ENCODE results near the gene SMAP1. TPM values are rescaled to one million over a fixed set of nuclear protein-coding genes. Genes with fewer than 3 reads are reported as not detected.

The SMAP1 gene
- total RNA-seq, 1 experiment from 2014 or later, result 23.7 TPM

DNA sequence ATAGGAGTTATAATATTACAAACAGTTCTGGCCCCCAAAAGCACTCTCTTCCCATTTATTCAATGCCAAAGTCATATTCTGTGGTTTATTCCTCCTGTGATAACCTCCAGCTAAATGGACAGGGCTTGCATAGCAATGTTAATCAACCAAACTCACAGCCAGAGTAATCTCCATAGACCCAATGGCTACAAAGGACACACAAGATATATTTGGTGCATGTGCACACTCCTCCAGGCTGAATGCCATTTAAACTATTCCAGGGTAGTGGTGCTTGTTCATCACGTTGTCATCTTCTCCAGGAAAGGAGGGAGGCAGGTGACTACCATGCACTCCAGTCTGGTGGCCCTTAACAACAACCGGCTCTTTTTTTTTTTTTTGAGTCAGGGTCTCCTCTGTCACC lies 232.4 kb downstream of the SMAP1 start:
- no peaks in the 10 kb centered on the region for H3K27me3 ChIP-seq (replicated peaks; ENCODE audit: insufficient read depth, low read depth, low read length, poor library complexity)
- no TSS peak for BruUV-seq (replicated peaks)
- no peaks in the 10 kb centered on the region for H3K9me3 ChIP-seq (ENCODE audit: low read depth, low read length, poor library complexity, severe bottlenecking)
- CTCF ChIA-PET, result no interaction called here
- DNase-seq (ENCODE audit: low spot score), result no peak
- no peaks in the 10 kb centered on the region for H3K4me1 ChIP-seq (ENCODE audit: insufficient read depth, low read length, poor library complexity, severe bottlenecking)
- H3K36me3 ChIP-seq (ENCODE audit: insufficient read depth, low read length, poor library complexity, severe bottlenecking), result no peaks in the 10 kb centered on the region
- H3K27ac ChIP-seq (ENCODE audit: low read depth, low read length, poor library complexity, severe bottlenecking), result no peak overlapping the region
- H3K4me3 ChIP-seq (ENCODE audit: low read depth, low read length, poor library complexity, severe bottlenecking), result no peak overlapping the region
- intact Hi-C loops (cut with micrococcal nuclease; ENCODE audit: unreplicated experiment), result no loop called here
- POLR2A ChIA-PET (ENCODE audit: low non-redundant PET), result no interaction called here
- no peak for TF ChIP-seq CTCF (conservative IDR thresholded peaks at IDR 0.05; ENCODE audit: low read depth, low read length)
- no peak for TF ChIP-seq EZH2 (IDR thresholded peaks at IDR 0.05; ENCODE audit: borderline replicate concordance, low read depth, low read length, poor library complexity, severe bottlenecking)

DNA sequence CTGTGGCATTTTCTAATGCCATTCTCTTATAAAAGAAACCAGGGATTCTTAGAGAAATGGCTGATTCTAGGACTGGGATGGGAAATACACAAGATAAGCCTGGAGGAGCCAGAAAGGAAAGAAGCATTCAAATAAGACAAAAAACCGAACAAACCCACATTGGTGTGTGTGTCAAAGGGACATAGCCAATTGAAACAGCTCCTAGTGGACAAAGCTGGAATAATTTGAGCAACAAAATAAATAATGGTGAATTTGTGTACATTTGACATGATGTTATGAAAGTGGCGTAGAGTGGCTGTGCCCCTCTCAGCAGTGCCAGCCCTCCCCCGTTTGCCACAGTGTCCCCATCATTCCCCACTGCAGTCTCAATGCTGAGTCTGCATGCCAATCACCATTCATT lies 233.6 kb downstream of the SMAP1 start:
- TF ChIP-seq CTCF (conservative IDR thresholded peaks at IDR 0.05; ENCODE audit: low read depth, low read length), result peak; percentile 40; the same call in 1 of the 2 replicates
- no peak for TF ChIP-seq EZH2 (IDR thresholded peaks at IDR 0.05; ENCODE audit: borderline replicate concordance, low read depth, low read length, poor library complexity, severe bottlenecking)
- Histone ChIP-seq H3K27me3 (replicated peaks; ENCODE audit: insufficient read depth, low read depth, low read length, poor library complexity) (no peaks in the 10 kb centered on the region), H3K27ac (ENCODE audit: low read depth, low read length, poor library complexity, severe bottlenecking) (no peak overlapping the region), H3K4me1 (ENCODE audit: insufficient read depth, low read length, poor library complexity, severe bottlenecking) (no peaks in the 10 kb centered on the region), H3K9me3 (ENCODE audit: low read depth, low read length, poor library complexity, severe bottlenecking) (no peaks in the 10 kb centered on the region), H3K4me3 (ENCODE audit: low read depth, low read length, poor library complexity, severe bottlenecking) (no peak overlapping the region), H3K36me3 (ENCODE audit: insufficient read depth, low read length, poor library complexity, severe bottlenecking) (no peaks in the 10 kb centered on the region)
- ChIA-PET POLR2A (ENCODE audit: low non-redundant PET) (interaction anchor here (0.6 kb wide), 1 partner anchor 388 kb away, joined by 9 read pairs; no protein-coding TSS in a partner anchor), CTCF (no interaction called here)
- no TSS peak for BruUV-seq (replicated peaks)
- peak; percentile 6 for DNase-seq (ENCODE audit: low spot score)
- intact Hi-C loops (cut with micrococcal nuclease; ENCODE audit: unreplicated experiment), result no loop called here

DNA sequence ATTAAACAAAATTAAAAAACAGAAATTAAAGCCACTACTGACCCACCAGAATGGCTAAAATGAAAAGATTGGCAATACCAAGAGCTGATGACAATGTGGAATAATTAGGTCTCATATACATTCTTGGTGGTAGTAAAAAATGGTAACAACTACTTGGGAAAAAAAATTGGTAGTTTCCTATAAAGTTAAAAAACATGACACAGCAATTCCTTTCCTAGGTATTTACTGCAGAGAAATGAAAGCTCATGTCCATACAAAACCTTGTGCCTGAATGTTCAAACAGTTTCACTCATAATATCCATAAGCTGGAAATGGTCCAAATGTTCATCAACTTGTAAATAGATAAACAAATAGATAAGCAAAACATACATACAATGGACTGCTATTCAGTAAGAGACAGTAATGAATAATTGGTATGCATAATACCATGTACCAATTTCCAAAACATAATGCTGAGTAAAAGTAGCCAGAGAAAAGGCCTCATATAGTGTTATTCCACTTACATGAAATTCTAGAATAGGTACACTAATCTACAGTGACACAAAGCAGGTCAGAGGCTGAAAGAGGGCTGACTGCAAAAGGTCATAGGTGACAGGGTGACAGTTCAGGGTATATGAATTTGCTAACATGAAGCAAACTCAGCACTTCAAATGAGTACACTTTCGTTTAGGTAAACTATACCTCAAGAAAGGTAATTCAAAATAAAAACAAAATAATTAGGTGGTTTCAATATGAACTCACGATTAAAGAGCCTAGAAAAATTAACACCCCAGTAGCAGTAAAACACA lies 236.2 kb downstream of the SMAP1 start:
- POLR2A ChIA-PET (ENCODE audit: low non-redundant PET), result no interaction called here
- intact Hi-C loops (cut with micrococcal nuclease; ENCODE audit: unreplicated experiment), result no loop called here
- CTCF ChIA-PET, result no interaction called here

More for the DNA sequence above, 236.2 kb downstream of the SMAP1 start:
- no TSS peak for BruUV-seq (replicated peaks)
- DNase-seq (ENCODE audit: low spot score), result no peak
- H3K4me3 ChIP-seq (ENCODE audit: low read depth, low read length, poor library complexity, severe bottlenecking), result no peak overlapping the region
- no peaks in the 10 kb centered on the region for H3K9me3 ChIP-seq (ENCODE audit: low read depth, low read length, poor library complexity, severe bottlenecking)
- TF ChIP-seq EZH2 (IDR thresholded peaks at IDR 0.05; ENCODE audit: borderline replicate concordance, low read depth, low read length, poor library complexity, severe bottlenecking), result no peak
- H3K4me1 ChIP-seq (ENCODE audit: insufficient read depth, low read length, poor library complexity, severe bottlenecking), result no peaks in the 10 kb centered on the region
- H3K36me3 ChIP-seq (ENCODE audit: insufficient read depth, low read length, poor library complexity, severe bottlenecking), result no peaks in the 10 kb centered on the region
- H3K27ac ChIP-seq (ENCODE audit: low read depth, low read length, poor library complexity, severe bottlenecking), result no peak overlapping the region
- no peaks in the 10 kb centered on the region for H3K27me3 ChIP-seq (replicated peaks; ENCODE audit: insufficient read depth, low read depth, low read length, poor library complexity)

Data from A673 (cell line).